ENCODE results near the gene KPNB1.

GRCh38 chr17:47605011-47605410 lies 44.7 kb upstream of the KPNB1 start:
- TF ChIP-seq POLR2A (IDR thresholded peaks at IDR 0.05; ENCODE audit: low read depth, low read length) (no peak), MXI1 (IDR thresholded peaks at IDR 0.05; ENCODE audit: borderline replicate concordance, low read depth, low read length) (no peak), RAD21 (IDR thresholded peaks at IDR 0.05; ENCODE audit: low read length) (no peak), RFX5 (IDR thresholded peaks at IDR 0.05; ENCODE audit: low read depth, low read length) (no peak), RCOR1 (IDR thresholded peaks at IDR 0.05; ENCODE audit: insufficient replicate concordance, low read length) (no peak)
- TF ChIP-seq, protein P1, sequence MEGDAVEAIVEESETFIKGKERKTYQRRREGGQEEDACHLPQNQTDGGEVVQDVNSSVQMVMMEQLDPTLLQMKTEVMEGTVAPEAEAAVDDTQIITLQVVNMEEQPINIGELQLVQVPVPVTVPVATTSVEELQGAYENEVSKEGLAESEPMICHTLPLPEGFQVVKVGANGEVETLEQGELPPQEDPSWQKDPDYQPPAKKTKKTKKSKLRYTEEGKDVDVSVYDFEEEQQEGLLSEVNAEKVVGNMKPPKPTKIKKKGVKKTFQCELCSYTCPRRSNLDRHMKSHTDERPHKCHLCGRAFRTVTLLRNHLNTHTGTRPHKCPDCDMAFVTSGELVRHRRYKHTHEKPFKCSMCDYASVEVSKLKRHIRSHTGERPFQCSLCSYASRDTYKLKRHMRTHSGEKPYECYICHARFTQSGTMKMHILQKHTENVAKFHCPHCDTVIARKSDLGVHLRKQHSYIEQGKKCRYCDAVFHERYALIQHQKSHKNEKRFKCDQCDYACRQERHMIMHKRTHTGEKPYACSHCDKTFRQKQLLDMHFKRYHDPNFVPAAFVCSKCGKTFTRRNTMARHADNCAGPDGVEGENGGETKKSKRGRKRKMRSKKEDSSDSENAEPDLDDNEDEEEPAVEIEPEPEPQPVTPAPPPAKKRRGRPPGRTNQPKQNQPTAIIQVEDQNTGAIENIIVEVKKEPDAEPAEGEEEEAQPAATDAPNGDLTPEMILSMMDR (conservative IDR thresholded peaks at IDR 0.05; ENCODE audit: low read depth, low read length) = no peak
- TF ChIP-seq, protein P2, sequence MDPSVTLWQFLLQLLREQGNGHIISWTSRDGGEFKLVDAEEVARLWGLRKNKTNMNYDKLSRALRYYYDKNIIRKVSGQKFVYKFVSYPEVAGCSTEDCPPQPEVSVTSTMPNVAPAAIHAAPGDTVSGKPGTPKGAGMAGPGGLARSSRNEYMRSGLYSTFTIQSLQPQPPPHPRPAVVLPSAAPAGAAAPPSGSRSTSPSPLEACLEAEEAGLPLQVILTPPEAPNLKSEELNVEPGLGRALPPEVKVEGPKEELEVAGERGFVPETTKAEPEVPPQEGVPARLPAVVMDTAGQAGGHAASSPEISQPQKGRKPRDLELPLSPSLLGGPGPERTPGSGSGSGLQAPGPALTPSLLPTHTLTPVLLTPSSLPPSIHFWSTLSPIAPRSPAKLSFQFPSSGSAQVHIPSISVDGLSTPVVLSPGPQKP (IDR thresholded peaks at IDR 0.05; ENCODE audit: borderline replicate concordance, low read depth, low read length) = no peak

All from IMR-90 (cell line).